Measurements from ENCODE around the gene HNMT. TPM values are rescaled to one million over a fixed set of nuclear protein-coding genes. Genes with fewer than 3 reads are reported as not detected.

The HNMT gene
- total RNA-seq, 4 donors from 2014 or later = 16.7 to 52.8 (median 47.7) TPM

- H3K4me1 ChIP-seq = peaks cover 0 to 8% (median 5%) of the 10 kb centered on the region in 3 donors
- ATAC-seq = no peak
- no peak for TF ChIP-seq POLR2AphosphoS5 (IDR thresholded peaks at IDR 0.05)
- no peak for TF ChIP-seq EP300 (IDR thresholded peaks at IDR 0.05)
- no peak for TF ChIP-seq POLR2A (IDR thresholded peaks at IDR 0.05)
- no peak for TF ChIP-seq CTCF (IDR thresholded peaks at IDR 0.05)
- no peaks in the 10 kb centered on the region for H3K9me3 ChIP-seq
- no peaks in the 10 kb centered on the region for H3K27me3 ChIP-seq
- no peaks in the 10 kb centered on the region for H3K36me3 ChIP-seq
- no peak overlapping the region for H3K4me3 ChIP-seq
- no peak overlapping the region for H3K27ac ChIP-seq
Observed at GRCh38 chr2:137961602-137962001, 2.7 kb upstream of the HNMT start.

- H3K4me3 ChIP-seq = peak overlapping the region; percentile 51 to 98
- peak; percentile 9 for ATAC-seq
- H3K9me3 ChIP-seq = no peaks in the 10 kb centered on the region
- H3K4me1 ChIP-seq = peaks cover 0 to 8% (median 5%) of the 10 kb centered on the region in 3 donors
- TF ChIP-seq CTCF (IDR thresholded peaks at IDR 0.05) (no peak), POLR2AphosphoS5 (IDR thresholded peaks at IDR 0.05) (no peak), POLR2A (IDR thresholded peaks at IDR 0.05) (no peak), EP300 (IDR thresholded peaks at IDR 0.05) (no peak)
- no peaks in the 10 kb centered on the region for H3K27me3 ChIP-seq
- H3K27ac ChIP-seq = peak overlapping the region; percentile 78 to 91 (median 82)
- no peaks in the 10 kb centered on the region for H3K36me3 ChIP-seq
- WGBS, 2 donors (ENCODE audit: low coverage in 1 of 2) = 58 to 73% methylated on average over 7 to 9 of the region's 9 CpGs
Observed at GRCh38 chr2:137963535-137964065, 673 bp upstream of the HNMT start.

- peak overlapping the region; percentile 51 to 98 for H3K4me3 ChIP-seq
- ATAC-seq = no peak
- no peaks in the 10 kb centered on the region for H3K9me3 ChIP-seq
- no peaks in the 10 kb centered on the region for H3K36me3 ChIP-seq
- TF ChIP-seq CTCF (IDR thresholded peaks at IDR 0.05) = no peak
- TF ChIP-seq POLR2AphosphoS5 (IDR thresholded peaks at IDR 0.05) = no peak
- no peak for TF ChIP-seq POLR2A (IDR thresholded peaks at IDR 0.05)
- TF ChIP-seq EP300 (IDR thresholded peaks at IDR 0.05) = no peak
- no peaks in the 10 kb centered on the region for H3K27me3 ChIP-seq
- 8 to 49% methylated on average over 3 of the region's 3 CpGs for WGBS, 2 donors (ENCODE audit: low coverage in 1 of 2)
- H3K4me1 ChIP-seq = peaks cover 0 to 20% (median 5%) of the 10 kb centered on the region in 3 donors
- H3K27ac ChIP-seq = peak overlapping the region; percentile 78 to 91 (median 82)
Observed at GRCh38 chr2:137964859-137965459, 686 bp downstream of the HNMT start.

- Histone ChIP-seq H3K9me3 (no peaks in the 10 kb centered on the region), H3K4me1 (peaks cover 0 to 20% (median 5%) of the 10 kb centered on the region in 3 donors), H3K4me3 (peak overlapping the region; percentile 5 to 51), H3K27me3 (no peaks in the 10 kb centered on the region), H3K36me3 (peaks cover 0 to under 1% of the 10 kb centered on the region in 2 donors), H3K27ac (peak overlapping the region in 1 of 4 donors; percentile 1)
- ATAC-seq = no peak
- TF ChIP-seq POLR2A (IDR thresholded peaks at IDR 0.05) = no peak
- no peak for TF ChIP-seq POLR2AphosphoS5 (IDR thresholded peaks at IDR 0.05)
- TF ChIP-seq CTCF (IDR thresholded peaks at IDR 0.05) = no peak
- TF ChIP-seq EP300 (IDR thresholded peaks at IDR 0.05) = no peak
- 68 to 85% methylated on average over 3 of the region's 3 CpGs for WGBS, 2 donors (ENCODE audit: low coverage in 1 of 2)
Observed at GRCh38 chr2:137966043-137966442, 1.8 kb downstream of the HNMT start.

DNA sequence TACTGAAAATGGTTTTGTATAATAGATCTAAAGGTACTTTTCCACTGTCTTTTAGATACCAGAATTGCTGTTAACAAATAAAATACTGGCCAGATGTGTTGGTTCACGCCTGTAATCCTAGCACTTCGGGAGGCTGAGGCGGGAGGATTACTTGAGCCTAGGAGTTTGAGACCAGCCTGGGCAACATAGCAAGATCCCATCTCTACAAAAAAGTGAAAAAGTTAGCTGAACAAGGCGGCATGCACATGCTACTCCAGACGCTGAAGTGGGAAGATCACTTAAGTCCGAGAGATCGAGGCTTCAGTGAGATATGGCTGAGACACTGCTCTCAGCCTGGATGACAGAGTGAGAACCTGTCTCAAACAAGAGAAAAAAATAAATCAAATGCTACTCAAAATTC, 2.8 kb downstream of the HNMT start:
- Histone ChIP-seq H3K27ac (peak overlapping the region in 2 of 4 donors; percentile 6 to 13), H3K27me3 (no peaks in the 10 kb centered on the region), H3K4me3 (no peak overlapping the region), H3K4me1 (peaks cover 0 to 20% (median 5%) of the 10 kb centered on the region in 3 donors), H3K9me3 (no peaks in the 10 kb centered on the region), H3K36me3 (peaks cover 0 to 8% of the 10 kb centered on the region in 2 donors)
- ATAC-seq = no peak
- TF ChIP-seq EP300 (IDR thresholded peaks at IDR 0.05) = no peak
- TF ChIP-seq POLR2A (IDR thresholded peaks at IDR 0.05) = no peak
- no peak for TF ChIP-seq POLR2AphosphoS5 (IDR thresholded peaks at IDR 0.05)
- TF ChIP-seq CTCF (IDR thresholded peaks at IDR 0.05) = no peak
- WGBS, 2 donors (ENCODE audit: low coverage in 1 of 2) = 95 to 100% methylated on average over 4 to 7 of the region's 7 CpGs

All from gastroesophageal sphincter (tissue), 4 donors.